ENCODE results near the gene LIFR.
"Not testable (repeated sequence)": the region's sequence is repeated elsewhere in the genome, so short reads cannot be mapped to it uniquely, and the experiment has no call there.

Gene LIFR

DNA sequence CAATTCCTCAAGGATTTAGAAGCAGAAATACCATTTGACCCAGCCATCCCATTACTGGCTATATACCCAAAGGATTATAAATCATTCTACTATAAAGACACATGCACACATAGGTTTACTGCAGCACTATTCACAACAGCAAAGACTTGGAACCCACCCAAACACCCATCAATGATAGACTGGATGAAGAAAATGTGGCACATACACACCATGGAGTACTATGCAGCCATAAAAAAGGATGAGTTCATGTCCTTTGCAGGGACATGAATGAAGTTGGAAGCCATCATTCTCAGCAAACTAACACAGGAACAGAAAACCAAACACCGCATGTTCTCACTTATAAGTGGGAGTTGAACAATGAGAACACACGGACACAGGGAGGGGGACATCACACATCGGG, 39.8 kb downstream of the LIFR start:
- DNase-seq (ENCODE audit: low spot score): not testable (repeated sequence)

DNA sequence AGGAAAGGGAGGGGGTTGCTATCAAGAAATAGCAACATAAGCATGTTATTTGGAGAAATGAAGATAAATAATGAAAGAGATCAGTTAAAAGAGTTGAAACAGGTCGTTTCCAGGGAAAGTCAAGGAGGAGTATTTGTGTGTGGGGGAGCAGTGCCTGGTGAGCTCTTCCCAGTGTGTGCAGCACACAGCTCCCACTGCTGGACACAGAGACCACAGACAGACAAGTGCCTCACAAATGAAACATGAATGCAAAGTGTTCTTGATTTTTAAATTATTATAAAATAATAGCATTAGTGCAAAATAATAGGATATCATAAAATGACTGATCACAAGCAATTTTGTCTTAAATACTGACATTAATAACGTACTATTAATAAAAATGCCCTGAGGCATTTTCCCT, 40.8 kb downstream of the LIFR start:
- no peak for DNase-seq (ENCODE audit: low spot score)

DNA sequence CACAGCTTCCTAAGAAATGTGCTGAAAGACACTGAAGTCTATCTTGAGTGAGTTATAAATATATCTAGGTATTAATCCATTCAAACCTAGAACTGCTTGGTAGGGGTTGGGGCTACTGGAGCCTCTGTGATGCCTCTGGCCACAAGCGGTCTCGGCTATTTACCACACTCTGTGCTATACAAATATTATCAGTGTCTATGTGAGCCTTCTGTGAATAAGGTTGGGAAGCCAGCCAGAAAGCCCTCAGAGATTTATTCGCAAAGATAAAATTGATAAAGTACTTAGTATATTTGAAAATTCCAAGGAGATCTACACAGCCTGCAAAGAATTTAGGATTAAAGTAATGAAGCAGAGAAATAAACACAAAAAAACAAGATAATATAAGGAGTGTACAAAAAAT, 41.4 kb downstream of the LIFR start:
- no peak for DNase-seq (ENCODE audit: low spot score)

DNA sequence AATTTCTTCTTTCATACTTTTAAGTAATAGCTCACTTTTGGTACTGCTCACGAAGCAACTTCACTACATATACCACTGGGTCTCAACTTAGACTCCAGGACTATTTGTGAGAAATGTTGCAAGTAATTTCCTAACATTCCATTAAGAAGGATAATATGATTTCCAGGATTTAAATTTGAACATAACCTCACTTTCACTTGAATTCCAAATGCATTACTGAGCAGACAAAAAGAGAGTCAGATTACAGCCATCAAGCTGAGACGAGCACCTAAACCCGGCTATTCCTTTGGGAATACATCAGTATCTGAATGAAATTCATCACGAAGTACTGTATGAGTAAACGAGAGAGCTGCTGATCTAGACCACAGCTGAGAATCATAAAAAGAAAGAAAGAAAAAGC, 47.3 kb downstream of the LIFR start:
- no peak for DNase-seq (ENCODE audit: low spot score)

DNA sequence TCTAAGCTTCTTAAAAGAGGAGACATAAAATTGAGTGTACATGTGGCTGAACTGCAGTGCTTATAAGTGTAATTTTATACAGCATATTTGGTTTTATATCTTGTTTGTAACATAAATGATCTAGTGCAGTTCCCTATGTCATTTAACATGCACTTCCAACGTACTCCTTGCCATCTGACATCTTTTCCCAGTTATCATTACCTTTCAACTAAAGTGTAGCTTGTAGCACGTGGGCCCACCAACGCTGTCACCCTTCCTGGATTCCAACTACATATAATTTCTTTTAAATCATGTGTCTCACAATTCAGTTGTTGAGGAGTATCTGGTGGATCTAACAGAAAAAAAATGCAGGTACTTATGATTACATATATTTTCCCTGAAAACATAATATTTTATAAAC, 50.1 kb downstream of the LIFR start:
- DNase-seq (ENCODE audit: low spot score): no peak

DNA sequence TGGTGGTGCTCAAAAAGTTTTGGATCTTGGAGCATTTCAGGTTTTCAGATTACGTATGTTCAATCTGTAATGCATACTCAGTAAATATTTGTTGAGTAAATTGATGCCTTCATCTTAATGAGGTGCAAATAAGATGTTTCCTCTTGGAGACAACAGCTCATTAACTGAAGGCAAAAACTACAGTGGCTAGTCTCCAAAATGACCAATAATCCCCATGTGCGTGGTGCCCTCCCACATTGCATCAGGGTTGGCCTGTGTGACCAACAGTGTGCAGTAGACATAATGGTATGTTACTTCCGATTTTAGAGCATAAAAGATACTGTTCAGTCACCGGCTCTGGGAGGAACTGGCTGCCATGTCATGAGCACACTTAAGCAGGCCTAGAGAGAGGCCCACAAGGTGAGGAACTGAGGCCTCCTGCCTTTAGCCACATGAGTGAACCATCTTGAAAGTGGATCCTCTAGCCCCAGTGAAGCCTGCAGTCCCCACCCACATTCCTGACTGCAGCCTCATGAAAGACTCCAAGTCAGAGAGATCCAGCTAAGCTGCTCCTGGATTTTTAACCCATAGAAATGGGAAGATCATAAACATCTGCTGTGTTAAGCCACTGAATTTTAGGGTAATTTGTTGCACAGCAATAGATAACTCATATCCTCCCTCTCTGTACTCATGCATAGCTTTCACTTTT, 55.7 kb downstream of the LIFR start:
- no peak for DNase-seq (ENCODE audit: low spot score)

DNA sequence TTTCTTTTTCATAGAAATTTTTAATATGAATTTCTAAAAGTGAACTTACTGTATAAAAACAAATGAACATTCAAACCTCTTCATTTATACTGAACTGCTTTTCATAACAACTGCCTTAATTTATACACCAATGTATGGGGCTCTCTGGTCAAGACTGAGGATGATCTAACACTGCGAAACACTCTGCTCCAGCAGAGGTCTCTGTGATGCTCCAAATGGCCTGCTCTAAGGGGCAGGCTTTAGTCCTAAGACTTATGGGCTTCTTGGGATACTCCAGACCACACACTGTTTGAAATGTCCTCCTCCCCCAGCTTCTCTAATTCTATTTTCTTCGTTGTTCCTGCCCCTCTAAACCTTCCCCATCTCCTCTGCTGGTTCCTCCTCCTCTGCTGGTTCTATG, 58.5 kb downstream of the LIFR start:
- DNase-seq (ENCODE audit: low spot score): no peak

DNA sequence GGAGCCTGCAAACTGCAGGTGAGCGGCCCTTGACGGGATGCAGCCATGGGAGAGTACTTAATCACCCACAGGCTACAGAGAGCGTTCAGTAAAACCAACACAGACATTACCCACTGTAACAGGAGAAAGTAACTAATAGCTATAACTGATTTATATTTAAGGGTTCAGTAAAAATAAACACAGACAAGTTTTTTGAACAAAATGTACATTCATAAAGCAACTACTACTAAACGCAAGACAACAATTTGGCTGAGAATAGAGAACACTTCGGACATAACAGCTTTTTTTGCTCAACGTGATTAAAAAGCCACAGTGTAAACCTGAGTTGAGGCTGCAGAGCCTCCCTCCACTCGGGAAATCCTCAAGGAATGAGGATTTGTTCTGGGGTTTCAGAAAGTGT, 61.7 kb downstream of the LIFR start:
- no peak for DNase-seq (ENCODE audit: low spot score)

DNA sequence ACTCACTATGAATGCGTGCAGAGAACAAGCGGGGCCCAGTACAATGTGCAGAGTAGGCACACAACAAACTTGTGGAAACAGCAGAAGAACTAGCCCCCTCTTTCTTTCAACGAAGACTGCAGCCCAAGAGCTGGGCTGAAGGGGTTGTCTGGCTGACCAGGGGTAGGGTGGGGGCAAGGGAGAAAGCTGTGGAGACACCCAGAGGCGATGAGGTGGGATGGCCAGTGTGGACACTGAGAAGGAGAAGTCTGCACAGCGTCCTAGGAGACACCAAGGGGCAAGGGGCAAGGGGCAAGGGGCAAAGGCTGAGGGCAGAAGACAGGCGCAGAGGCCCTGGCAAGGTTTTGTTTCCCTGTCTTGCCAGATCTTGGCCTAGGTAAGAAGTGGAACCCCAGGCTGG, 62.3 kb downstream of the LIFR start:
- DNase-seq (ENCODE audit: low spot score): no peak

DNA sequence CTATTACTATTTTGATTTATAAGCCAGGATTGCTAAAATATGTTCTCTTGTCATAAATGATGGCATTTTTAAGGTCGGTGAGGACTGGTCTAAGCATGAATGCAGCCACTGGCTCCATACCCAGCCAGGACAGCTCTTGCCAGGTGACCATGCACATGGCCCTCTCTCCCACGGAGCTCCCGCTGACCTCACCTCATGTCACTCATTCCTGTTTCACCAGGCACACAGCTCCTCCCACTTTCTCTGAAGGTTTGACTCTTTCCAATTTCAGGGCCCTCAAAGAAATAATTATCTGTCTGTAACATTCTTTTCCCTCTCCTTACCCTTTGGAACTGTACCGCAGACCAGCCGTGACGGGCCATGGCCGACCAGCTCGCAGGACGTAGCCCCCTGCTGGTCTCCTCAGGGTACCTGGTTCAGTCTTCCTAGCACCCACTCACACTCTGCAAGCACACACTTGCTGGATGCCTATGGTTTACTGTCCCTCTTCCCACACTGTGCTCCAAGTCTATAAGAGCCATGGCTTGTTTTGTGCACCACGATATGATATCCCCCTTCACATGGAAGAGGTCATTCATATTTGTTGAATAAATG, 72.5 kb downstream of the LIFR start:
- DNase-seq (ENCODE audit: low spot score): no peak

DNA sequence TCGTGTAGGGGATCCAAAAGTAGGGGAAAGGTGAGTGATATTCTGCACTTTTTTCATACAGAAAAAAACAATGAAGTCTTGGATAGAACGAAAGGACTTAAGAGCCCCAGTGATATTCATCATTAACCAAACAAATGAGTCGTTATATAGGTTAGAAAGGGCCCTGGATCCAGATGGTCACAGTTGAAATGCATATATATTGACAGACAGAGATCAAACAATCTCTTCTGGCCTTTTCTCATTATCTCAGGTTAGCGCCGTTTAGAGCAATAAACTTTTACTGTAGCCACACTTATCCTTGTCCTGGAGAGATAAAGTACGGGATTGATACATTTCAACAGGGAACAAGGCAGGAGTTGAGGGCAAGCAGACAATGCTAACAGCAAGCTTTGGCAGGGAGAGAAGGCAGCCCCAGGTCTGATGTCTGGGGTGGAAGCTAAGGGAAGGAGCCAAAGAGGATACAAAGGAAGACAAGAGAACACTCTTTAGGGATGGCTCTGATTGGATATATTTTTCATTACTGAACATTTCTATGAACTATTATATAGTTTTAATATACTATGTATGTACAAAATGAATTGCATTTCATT, 77.0 kb downstream of the LIFR start:
- no peak for DNase-seq (ENCODE audit: low spot score)

DNA sequence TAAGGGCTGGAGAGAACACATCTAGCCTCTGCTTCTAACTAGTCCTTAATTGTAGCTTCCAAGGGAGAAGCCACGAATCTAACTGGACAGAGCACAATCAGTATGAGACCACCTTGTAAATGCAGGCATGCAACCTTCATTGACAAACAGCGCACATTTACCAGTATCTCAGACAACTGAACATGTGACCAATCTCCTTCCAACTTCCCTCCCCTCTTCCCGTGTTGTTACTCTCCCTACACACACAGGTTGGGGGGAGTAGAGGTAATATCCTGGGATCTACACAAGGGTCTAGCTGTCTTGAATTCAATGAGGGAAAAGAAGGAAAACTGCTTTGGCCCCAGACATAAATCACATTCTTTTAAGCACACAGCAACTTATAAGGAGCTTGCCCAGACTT, 77.6 kb downstream of the LIFR start:
- DNase-seq (ENCODE audit: low spot score): no peak

DNA sequence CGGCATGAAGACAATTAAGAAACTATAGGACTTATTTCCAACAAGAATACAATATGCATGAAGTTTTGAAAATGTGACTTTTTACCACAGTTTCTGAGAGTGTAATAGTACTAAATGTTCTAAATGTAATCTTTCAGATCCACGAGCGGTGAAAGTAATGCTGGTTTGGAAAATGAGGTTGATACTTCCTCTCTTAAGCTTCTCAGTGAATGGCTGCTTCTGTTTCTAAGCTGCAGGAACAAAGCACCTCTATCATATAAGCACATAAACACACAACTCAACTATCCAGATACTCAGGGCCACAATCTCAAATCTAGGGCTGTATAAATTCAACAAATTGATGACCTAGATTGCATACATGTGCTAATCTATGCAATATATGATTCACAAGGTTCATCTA, 78.3 kb downstream of the LIFR start:
- DNase-seq (ENCODE audit: low spot score): no peak

DNA sequence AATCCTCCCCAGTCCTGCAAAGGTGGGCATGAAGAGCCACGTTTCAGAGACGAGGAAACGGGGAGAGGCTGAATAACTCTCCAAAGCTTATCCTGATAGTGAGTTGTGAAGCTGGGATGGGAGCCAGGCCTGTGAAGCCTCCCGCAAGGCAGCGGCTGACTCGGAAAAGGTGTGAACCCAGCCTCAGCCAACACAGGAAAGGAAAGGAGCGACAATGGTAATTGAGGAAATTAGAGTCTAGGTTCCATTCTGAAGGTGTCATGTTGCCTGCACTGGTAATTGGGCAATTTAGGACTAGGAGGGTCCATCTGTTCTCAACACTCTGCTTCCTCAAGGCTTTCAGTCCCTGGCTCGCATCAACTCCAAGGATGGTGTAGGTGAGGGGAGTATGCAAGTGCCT, 83.4 kb downstream of the LIFR start:
- DNase-seq (ENCODE audit: low spot score): no peak

DNA sequence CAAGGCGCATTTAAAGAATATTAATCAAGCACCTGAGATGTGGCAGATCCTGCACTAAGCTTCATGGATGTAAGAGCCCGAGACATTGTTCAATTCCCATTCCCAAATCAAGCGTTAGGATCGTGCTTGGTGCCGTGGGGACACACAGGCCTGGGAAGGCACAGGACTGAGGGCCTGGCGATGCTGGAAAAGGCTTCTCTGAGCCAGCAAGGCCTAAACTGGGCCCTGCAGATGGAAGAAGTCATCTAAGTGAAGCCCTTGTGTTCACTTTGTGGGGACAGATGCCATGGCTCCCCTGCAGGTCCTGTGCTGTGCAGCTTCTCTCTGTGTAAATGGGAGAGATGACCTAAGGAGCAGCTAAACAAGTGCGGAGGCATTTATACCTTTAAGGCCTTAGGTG, 83.9 kb downstream of the LIFR start:
- DNase-seq (ENCODE audit: low spot score): no peak

DNA sequence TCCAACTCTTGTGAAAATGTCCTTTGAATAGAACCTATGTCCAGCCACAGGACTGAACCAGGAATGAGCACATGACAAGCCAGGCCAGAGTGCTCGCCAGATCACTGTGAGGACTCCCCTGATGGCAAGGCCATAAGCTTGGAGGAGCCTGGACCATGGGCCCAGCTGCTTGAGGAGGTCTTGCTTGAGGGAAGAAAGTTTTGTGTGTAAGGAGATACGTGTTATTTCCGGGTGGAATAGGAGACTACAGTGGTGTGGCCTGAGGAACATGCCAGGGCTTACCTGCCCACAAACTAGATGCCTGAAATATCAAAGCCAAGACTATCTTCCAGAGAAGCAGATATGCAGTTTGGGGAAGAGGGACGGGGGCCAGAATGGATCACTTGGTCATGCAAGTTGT, 84.7 kb downstream of the LIFR start:
- no peak for DNase-seq (ENCODE audit: low spot score)

DNA sequence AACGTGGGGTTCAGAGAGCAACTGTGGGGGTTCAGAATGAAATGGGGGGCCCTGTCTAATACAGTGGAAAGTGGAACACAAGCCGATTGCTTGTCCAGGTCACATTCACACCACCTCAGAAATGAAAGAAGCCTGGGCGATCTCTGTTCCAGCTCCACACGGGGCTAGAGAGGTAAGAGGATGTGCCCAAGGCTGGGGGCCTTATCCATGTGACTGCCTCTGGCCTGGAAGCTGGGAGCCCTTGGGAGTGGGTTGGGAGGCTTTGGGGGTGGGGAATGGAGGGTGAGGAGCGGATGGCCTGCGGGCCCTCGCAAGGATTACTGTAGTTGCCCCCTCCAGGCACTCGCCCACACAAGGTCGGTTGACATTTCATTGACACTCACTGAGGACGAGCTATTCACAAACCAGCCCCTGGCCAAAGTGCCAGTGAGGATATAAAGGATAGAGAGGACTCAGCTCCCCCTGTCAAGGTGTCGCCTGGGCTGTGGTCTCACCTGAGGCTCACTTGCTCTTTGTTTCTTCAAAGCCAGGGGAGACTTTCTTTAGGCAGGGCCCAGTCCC, 86.7 kb downstream of the LIFR start:
- DNase-seq (ENCODE audit: low spot score): no peak

DNA sequence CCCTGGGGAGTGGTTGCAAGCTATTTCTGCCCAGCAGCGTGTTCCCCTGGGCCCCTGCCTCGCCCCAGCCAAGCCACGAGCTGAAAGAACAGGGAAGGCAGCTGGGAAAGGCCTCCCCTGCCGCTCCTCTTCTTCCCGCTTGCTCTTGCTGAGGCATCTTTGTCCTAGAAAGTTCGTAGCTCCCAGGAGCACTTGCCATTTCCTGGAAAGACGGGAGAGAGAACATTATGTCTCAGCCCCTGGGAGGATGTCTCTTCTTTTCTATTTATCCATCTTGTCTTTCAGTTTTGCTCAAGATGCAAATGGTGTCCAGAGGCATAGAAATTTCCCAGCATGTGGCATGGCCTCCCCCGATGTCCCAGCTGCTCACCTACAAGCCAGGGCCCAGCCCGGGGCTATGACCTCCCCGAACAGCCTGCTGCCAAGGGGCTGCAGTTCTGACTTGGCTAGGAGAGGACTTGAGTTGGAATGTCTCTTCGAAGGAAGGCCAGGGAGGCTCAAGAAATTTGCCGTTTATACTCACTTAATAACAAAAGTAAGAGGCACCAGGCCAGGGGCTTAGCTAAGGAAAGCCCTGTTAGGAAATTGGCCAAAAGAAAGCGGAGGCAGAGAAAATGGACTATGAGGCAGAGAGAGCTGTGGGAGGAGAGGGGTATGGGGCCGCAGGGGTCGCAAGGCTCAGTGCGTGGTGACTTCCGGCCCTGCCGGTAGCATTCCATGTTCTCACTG, 87.3 kb downstream of the LIFR start:
- DNase-seq (ENCODE audit: low spot score): no peak

DNA sequence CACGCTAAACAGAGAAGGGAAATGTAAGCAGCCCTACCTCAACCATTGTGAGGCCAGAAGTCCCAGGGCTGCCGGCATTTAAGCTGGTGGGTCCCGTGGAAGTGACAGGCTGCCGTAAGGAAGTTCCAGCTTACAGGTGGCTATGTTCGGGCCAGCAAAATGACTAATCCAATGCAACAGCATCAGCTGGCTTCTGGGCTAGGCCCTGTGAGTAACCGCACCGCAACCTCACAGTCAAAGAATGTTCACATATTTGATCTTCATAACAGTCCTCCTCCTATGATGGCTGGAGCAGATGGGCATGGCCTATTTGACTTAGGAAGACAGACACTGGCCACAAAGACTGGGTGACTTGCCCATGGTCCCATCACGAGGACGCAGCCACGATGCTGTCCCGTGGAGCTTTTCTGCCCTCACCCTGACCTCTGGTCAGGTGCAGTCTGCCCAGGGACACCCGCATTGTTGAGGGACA, 88.2 kb downstream of the LIFR start:
- no peak for DNase-seq (ENCODE audit: low spot score)

DNA sequence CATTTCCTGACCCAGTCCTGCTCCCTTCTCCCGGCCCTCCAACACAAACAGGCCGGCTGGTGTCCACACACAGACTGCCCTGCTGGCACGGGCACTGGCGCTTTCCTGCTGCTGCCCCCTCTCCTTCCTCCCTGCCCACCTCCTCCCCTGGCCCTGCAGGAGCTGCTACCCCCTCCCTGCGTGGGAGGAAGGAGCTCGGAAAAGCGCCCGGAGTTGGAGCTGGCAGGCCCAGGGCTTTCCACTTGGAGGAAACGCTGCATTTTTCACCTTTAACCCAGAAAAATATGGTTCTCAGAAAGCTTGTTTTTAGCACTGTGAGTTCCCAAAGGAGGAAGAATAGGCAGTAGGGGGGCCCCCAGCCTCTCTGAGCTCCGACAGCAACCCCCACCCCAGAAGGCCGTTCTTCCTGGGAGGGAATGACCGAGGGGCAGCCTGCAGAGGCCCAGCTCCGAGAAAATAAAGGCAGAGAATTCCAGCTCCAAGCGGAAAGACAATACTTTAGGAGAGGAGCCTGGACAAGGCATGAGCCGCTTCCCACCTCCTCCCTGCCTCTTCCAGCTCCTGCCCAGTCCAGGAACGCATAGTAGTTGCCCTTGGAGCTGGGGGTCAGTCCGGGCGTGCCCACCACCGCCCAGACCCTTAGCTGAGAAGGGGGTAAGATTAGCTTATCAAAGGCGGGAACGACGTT, 88.9 kb downstream of the LIFR start:
- no peak for DNase-seq (ENCODE audit: low spot score)

DNA sequence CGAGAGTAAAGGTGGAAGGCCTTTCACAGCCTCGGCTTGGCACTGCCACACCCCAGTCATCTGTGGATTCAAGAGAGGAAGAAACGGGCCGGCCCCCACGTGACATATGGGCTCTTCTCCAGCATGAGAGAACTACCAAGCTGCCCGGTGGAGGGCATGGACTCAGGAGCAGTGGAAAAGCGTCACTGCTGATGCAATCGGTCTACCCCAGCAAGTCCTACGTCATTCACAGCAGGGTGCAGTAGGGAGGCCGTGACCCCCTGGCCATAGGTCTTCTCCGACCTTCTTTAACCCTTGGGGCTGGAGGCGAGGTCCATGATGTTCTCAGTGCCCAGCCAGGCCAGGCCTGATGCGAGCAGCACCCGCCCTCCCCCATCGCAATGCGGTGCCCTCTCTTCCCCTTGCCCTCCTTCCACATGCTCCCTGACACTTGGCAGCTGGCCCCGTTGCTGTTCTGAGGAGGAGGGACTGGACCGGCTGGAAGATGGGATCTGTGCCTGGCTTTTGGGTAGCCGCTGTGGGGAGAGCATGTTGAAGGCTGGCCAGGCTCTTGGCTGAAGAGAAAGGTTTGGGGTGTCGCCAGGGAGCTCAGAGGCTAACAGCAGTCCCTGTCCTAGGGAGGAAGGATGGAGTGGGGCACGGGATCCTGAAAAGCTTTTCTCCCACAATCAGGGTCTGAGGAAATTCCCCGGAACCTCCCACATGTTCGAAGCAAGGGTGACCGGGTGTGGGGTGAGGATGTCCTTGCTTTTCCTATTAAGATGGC, 89.8 kb downstream of the LIFR start:
- no peak for DNase-seq (ENCODE audit: low spot score)

All from activated CD4-positive, alpha-beta T cell treated with anti-CD3 and anti-CD28 coated beads, Interleukin-2, Interleukin-4, amounts not matched to agents 100 ng/mL and 50 ng/mL, durations not matched to agents 16 hours and 8 hours (primary cell).